ENCODE measurements around the gene GPC5.

DNA sequence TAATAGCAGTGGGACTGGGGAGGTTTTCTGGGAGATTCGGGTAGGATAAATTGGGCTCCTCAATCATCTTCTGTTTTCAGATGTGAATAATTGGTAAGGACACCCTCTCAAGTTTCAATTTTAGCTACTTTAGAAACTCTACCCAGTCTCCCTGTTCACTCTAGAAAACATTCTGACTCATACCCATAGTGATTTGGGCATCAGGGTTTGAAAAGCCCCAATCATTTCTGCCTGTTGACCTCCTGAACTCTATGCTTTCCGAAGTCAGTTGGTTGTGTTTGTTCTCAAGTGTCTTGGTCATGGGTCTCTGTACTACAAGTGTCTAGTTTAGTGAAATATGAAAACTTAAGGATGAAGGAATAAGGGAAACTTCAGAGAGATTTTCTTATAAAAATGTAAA is 916.8 kb downstream of the GPC5 start:
- TF ChIP-seq POLR2AphosphoS5 (IDR thresholded peaks at IDR 0.05) (no peak), EP300 (IDR thresholded peaks at IDR 0.05) (no peak), POLR2A (IDR thresholded peaks at IDR 0.05) (no peak)
- TF ChIP-seq, protein P1, sequence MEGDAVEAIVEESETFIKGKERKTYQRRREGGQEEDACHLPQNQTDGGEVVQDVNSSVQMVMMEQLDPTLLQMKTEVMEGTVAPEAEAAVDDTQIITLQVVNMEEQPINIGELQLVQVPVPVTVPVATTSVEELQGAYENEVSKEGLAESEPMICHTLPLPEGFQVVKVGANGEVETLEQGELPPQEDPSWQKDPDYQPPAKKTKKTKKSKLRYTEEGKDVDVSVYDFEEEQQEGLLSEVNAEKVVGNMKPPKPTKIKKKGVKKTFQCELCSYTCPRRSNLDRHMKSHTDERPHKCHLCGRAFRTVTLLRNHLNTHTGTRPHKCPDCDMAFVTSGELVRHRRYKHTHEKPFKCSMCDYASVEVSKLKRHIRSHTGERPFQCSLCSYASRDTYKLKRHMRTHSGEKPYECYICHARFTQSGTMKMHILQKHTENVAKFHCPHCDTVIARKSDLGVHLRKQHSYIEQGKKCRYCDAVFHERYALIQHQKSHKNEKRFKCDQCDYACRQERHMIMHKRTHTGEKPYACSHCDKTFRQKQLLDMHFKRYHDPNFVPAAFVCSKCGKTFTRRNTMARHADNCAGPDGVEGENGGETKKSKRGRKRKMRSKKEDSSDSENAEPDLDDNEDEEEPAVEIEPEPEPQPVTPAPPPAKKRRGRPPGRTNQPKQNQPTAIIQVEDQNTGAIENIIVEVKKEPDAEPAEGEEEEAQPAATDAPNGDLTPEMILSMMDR (IDR thresholded peaks at IDR 0.05), result no peak
